ENCODE data around the gene NDUFV3.

- TF ChIP-seq CTCF (IDR thresholded peaks at IDR 0.05; ENCODE audit: poor library complexity, severe bottlenecking) = no peak
- no peak for TF ChIP-seq EZH2 (IDR thresholded peaks at IDR 0.05; ENCODE audit: borderline replicate concordance, insufficient read depth, low read length, poor library complexity, severe bottlenecking)
Observed at GRCh38 chr21:42922918-42923317, 29.8 kb downstream of the NDUFV3 start.

All from neural cell (in vitro differentiated cells).